Neural crest cell (in vitro differentiated cells): ENCODE results near the gene CD36. TPM values are rescaled to one million over a fixed set of nuclear protein-coding genes. Genes with fewer than 3 reads are reported as not detected.

Source experiments
- DNase-seq: peaks from one replicate; pipeline ENCODE4 v3.0.0; 2021; ENCODE audit warnings: low read depth, mixed read lengths, low spot score
- H3K27ac Mint-ChIP-seq: one replicate; pipeline ENCODE4 v1.8.0; 2021; ENCODE audit warnings: mild to moderate bottlenecking, mixed read lengths; ENCODE audit not compliant: unreplicated experiment
- H3K27me3 Mint-ChIP-seq: 2 replicates; pipeline ENCODE4 v1.8.0; 2021; ENCODE audit warnings: low read depth, mild to moderate bottlenecking, mixed read lengths
- H3K36me3 Mint-ChIP-seq: 2 replicates; pipeline ENCODE4 v1.8.0; 2021; ENCODE audit warnings: low read depth, mild to moderate bottlenecking, mixed read lengths
- H3K4me1 Mint-ChIP-seq: 2 replicates; pipeline ENCODE4 v1.8.0; 2021; ENCODE audit warnings: mixed read lengths
- H3K4me3 Mint-ChIP-seq: one replicate; pipeline ENCODE4 v1.8.0; 2021; ENCODE audit warnings: mild to moderate bottlenecking, mixed read lengths
- H3K9me3 Mint-ChIP-seq: 2 replicates; pipeline ENCODE4 v1.8.0; 2021; ENCODE audit warnings: mixed read lengths
- CTCF ChIP-seq: fragments of 200-600 bp; sonication (generic); conservative IDR thresholded peaks from 2 replicates; pipeline ENCODE4 v1.5.0; 2021; ENCODE audit warnings: antibody characterized with exemption, mild to moderate bottlenecking
- total RNA-seq: library from RNA; stranded (reverse); gene quantifications from 2 replicates; pipeline ENCODE4 v1.2.1, GENCODE V29; 2021

Gene CD36
- total RNA-seq, 1 donor from 2014 or later: 0.40 TPM

GRCh38 chr7:80678707-80679106, 40.3 kb downstream of the CD36 start:
- DNase-seq: no peak
- no peak overlapping the region for H3K4me3 Mint-ChIP-seq
- no peaks in the 10 kb centered on the region for H3K4me1 Mint-ChIP-seq
- no peaks in the 10 kb centered on the region for H3K36me3 Mint-ChIP-seq
- H3K9me3 Mint-ChIP-seq: no peaks in the 10 kb centered on the region
- no peaks in the 10 kb centered on the region for H3K27me3 Mint-ChIP-seq
- no peak overlapping the region for H3K27ac Mint-ChIP-seq
- TF ChIP-seq CTCF: no peak

DNA sequence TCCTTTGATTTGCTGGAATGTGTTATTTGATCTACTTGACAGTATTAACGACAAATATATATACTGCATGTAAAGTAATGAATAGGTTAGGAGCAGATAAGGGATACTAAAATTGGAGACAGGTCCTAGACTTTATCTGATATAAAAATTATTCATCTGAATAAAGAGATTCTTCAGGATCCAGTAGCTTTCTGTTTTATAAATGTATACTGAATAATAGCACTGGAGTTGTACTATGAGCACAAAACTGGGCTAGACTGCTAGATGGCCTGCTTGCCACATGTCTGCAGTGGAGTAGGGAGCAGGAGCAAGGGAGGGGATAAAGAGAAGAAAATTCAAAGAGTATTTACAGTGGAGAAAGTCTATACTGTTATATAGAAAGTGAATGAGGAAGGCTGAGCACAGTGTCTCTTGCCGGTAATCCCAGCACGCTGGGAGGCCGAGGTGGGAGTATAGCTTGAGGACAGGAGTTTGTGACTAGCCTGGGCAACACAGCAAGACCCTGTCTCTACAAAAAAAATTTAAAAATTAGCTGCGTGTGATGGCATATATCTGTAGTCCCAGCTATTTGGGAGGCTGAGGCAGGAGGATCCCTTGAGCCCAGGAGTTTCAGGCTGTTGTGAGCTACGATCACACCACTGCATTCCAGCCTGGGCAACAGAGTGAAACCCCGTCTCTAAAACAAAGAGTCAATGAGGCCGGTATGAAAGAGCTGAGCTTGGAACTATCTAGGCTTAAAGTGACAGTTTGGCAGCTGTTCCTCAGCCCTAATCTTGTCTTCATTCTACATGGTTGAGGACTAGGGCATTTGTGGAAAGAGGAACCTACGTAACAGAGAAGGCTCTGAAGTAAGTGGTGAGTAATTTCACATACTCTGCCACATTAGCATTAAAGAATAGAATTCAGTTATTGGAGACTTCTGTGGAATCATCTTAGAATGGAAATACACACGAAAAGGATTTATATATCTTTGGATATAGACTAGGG, 41.8 kb downstream of the CD36 start:
- Mint-ChIP-seq H3K4me3 (no peak overlapping the region), H3K27me3 (no peaks in the 10 kb centered on the region), H3K36me3 (peaks cover under 1% of the 10 kb centered on the region), H3K4me1 (no peaks in the 10 kb centered on the region), H3K27ac (no peak overlapping the region), H3K9me3 (peaks cover 5% of the 10 kb centered on the region)
- no peak for TF ChIP-seq CTCF
- DNase-seq: no peak

GRCh38 chr7:80681272-80681885, 42.9 kb downstream of the CD36 start:
- H3K9me3 Mint-ChIP-seq: peaks cover 7% of the 10 kb centered on the region
- no peak for DNase-seq
- no peaks in the 10 kb centered on the region for H3K27me3 Mint-ChIP-seq
- peak; percentile 64 for TF ChIP-seq CTCF
- H3K36me3 Mint-ChIP-seq: peaks cover 3% of the 10 kb centered on the region
- H3K27ac Mint-ChIP-seq: no peak overlapping the region
- no peak overlapping the region for H3K4me3 Mint-ChIP-seq
- H3K4me1 Mint-ChIP-seq: no peaks in the 10 kb centered on the region

DNA sequence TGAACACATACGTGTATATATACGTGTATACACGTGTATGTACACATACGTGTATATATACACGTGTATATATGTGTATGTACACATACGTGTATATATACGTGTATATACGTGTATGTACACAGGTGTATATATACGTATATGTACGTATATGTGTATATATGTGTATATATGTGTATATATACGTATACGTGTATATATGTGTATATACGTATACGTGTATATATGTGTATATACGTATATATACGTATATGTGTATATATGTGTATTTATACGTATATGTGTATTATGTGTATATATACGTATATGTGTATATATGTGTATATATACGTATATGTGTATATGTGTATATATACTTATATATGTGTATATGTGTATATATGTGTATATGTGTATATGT, 44.3 kb downstream of the CD36 start:
- DNase-seq: no peak
- peaks cover 7% of the 10 kb centered on the region for H3K9me3 Mint-ChIP-seq
- peaks cover 3% of the 10 kb centered on the region for H3K36me3 Mint-ChIP-seq
- H3K4me3 Mint-ChIP-seq: no peak overlapping the region
- no peak overlapping the region for H3K27ac Mint-ChIP-seq
- no peaks in the 10 kb centered on the region for H3K4me1 Mint-ChIP-seq
- H3K27me3 Mint-ChIP-seq: no peaks in the 10 kb centered on the region
- no peak for TF ChIP-seq CTCF

DNA sequence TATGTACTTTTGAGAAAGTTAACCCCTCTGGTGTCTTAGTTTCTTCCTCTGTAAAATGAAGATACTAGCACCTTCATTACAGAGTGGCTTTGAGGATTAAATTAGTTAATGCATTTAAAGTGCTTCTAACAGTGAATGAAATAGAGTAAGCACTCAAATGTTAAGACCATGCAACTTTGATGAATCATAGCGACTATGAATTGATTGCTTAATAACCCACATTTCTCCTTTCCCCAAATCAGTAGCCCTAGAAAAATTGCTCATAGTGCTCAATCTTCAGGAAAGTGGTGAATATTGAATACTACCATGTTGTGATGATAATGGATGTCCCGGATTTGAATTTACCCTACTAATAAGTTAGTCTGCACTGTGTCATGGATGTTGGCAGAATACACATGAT, 48.1 kb downstream of the CD36 start:
- Mint-ChIP-seq H3K36me3 (peaks cover 4% of the 10 kb centered on the region), H3K4me1 (no peaks in the 10 kb centered on the region), H3K27ac (no peak overlapping the region), H3K9me3 (peaks cover 9% of the 10 kb centered on the region), H3K27me3 (no peaks in the 10 kb centered on the region), H3K4me3 (no peak overlapping the region)
- no peak for DNase-seq
- no peak for TF ChIP-seq CTCF
